Peyer's patch (tissue), 4 donors: ENCODE measurements around the gene KCTD2. TPM values are rescaled to one million over a fixed set of nuclear protein-coding genes. Genes with fewer than 3 reads are reported as not detected.

Experiments
- DNase-seq, 3 donors: peaks; one replicate each; pipeline ENCODE4 v3.0.0-alpha.2; 2017 to 2019
- H3K27ac ChIP-seq, 4 donors: fragments of 200-600 bp; sonication (generic); one replicate each; pipeline ENCODE4 v1.5.1; 2016 to 2019
- H3K27me3 ChIP-seq, 2 donors: fragments of 200-600 bp; sonication (generic); one replicate each; pipeline ENCODE4 v1.5.1; 2019
- H3K36me3 ChIP-seq, 3 donors: fragments of 200-600 bp; sonication (generic); one replicate each; pipeline ENCODE4 v1.5.1; 2016 to 2019
- H3K4me1 ChIP-seq, 4 donors: fragments of 200-600 bp; sonication (generic); one replicate each; pipeline ENCODE4 v1.5.1; 2016 to 2019
- H3K4me3 ChIP-seq, 4 donors: fragments of 200-600 bp; sonication (generic); 1 replicate in 3 of 4; 2 replicates in 1 of 4; pipeline ENCODE4 v1.5.1; 2016 to 2019; ENCODE audit warnings: mild to moderate bottlenecking in 1 of 4
- H3K9me3 ChIP-seq, 4 donors: fragments of 200-600 bp; sonication (generic); one replicate each; pipeline ENCODE4 v1.5.1; 2016 to 2019; ENCODE audit warnings: mild to moderate bottlenecking in 1 of 4
- POLR2A ChIP-seq, 2 donors: fragments of 450-650 bp; IDR thresholded peaks; one replicate each; pipeline ENCODE4 v1.5.1; 2017; ENCODE audit warnings: antibody characterized with exemption in 2 of 2, mild to moderate bottlenecking in 2 of 2, moderate library complexity in 2 of 2
- total RNA-seq, 4 donors: library from RNA; depleted of rRNA; stranded (reverse); fragments of >200 nt; gene quantifications; one replicate each; pipeline ENCODE4 v1.1.0, GENCODE V29; 2016
- TF ChIP-seq, protein P1 (sequence below), 6 experiments: fragments of 450-650 bp in 4 of 6; fragments of 200-600 bp in 2 of 6; sonication (generic) in 1 of 6; IDR thresholded peaks; one replicate each; pipeline ENCODE4 v1.5.1; 2017 to 2019; ENCODE audit warnings: antibody characterized with exemption in 6 of 6, mild to moderate bottlenecking in 3 of 6, moderate library complexity in 1 of 6

The KCTD2 gene
- total RNA-seq, 4 donors from 2014 or later: 14.9 to 23.5 (median 20.4) TPM

DNA sequence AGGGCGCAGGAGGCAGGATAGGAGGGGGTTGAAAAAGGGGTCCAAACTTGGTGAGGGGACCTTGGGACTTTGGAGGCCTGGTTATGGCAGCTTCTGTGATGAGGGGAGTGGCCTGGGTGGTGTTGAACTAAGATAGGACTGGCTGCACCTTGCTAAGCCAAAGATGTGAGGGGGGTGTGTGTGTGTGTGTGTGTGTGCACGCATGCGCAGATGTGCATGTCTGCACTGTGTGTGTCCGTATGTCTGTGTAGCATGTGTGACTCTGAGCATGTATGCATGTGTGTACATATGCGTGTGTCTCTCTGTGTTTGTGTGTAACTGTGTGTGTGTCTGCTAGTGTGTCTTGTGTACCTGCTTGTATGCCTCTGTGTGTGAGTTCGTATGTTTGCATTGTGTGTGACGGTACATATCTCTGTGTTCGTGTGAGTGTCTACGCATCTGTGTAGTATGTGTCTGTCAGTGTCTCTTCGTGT lies 44.9 kb downstream of the KCTD2 start:
- no peaks in the 10 kb centered on the region for H3K9me3 ChIP-seq
- peak overlapping the region in 2 of 4 donors; percentile 30 to 33 for H3K4me3 ChIP-seq
- H3K27ac ChIP-seq: peak overlapping the region in 3 of 4 donors; percentile 83 to 100 (median 95)

DNA sequence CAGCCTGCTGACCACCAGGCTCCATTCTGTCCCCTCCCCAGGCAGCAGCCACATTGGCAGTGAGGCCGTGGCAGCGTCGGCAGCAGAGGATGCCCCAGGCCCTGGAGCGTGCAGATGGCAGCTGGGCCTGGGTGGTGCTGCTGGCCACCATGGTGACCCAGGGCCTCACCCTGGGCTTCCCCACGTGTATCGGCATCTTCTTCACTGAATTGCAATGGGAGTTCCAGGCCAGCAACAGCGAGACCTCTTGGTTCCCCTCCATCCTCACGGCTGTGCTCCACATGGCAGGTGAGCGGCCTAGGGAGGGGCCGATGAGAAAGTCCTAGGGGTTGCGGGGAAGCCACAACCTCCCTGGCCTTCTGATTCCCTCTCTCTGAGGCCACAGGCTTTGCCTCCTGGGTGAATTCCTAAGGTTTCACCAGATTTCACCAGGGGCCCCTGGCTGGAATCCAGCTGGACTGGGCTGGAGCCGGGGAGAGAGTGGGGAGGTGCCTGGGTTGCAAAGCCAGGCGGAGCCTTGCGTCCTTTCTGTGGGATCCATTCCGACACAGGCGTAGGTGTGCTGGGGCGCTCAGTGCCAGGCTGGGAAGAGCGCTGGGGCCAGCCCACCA lies 46.6 kb downstream of the KCTD2 start:
- TF ChIP-seq POLR2A (IDR thresholded peaks at IDR 0.05): no peak
- TF ChIP-seq, protein P1, sequence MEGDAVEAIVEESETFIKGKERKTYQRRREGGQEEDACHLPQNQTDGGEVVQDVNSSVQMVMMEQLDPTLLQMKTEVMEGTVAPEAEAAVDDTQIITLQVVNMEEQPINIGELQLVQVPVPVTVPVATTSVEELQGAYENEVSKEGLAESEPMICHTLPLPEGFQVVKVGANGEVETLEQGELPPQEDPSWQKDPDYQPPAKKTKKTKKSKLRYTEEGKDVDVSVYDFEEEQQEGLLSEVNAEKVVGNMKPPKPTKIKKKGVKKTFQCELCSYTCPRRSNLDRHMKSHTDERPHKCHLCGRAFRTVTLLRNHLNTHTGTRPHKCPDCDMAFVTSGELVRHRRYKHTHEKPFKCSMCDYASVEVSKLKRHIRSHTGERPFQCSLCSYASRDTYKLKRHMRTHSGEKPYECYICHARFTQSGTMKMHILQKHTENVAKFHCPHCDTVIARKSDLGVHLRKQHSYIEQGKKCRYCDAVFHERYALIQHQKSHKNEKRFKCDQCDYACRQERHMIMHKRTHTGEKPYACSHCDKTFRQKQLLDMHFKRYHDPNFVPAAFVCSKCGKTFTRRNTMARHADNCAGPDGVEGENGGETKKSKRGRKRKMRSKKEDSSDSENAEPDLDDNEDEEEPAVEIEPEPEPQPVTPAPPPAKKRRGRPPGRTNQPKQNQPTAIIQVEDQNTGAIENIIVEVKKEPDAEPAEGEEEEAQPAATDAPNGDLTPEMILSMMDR (IDR thresholded peaks at IDR 0.05): no peak
- H3K4me3 ChIP-seq: no peak overlapping the region
- H3K36me3 ChIP-seq: peaks cover 0 to 10% (median 0%) of the 10 kb centered on the region in 3 donors
- H3K4me1 ChIP-seq: peaks cover 0 to 73% (median 4%) of the 10 kb centered on the region in 4 donors
- no peak for DNase-seq
- peak overlapping the region in 3 of 4 donors; percentile 40 to 100 (median 95) for H3K27ac ChIP-seq
- H3K27me3 ChIP-seq: no peaks in the 10 kb centered on the region
- H3K9me3 ChIP-seq: no peaks in the 10 kb centered on the region

More for the DNA sequence above, 44.9 kb downstream of the KCTD2 start:
- TF ChIP-seq POLR2A (IDR thresholded peaks at IDR 0.05): peak in 1 of 2 donors; percentile 50
- TF ChIP-seq, protein P1 (IDR thresholded peaks at IDR 0.05): no peak
- DNase-seq: peak in 2 of 3 donors; percentile 73 to 79
- no peaks in the 10 kb centered on the region for H3K36me3 ChIP-seq
- H3K27me3 ChIP-seq: no peaks in the 10 kb centered on the region
- peaks cover 0 to 79% (median 10%) of the 10 kb centered on the region in 4 donors for H3K4me1 ChIP-seq

DNA sequence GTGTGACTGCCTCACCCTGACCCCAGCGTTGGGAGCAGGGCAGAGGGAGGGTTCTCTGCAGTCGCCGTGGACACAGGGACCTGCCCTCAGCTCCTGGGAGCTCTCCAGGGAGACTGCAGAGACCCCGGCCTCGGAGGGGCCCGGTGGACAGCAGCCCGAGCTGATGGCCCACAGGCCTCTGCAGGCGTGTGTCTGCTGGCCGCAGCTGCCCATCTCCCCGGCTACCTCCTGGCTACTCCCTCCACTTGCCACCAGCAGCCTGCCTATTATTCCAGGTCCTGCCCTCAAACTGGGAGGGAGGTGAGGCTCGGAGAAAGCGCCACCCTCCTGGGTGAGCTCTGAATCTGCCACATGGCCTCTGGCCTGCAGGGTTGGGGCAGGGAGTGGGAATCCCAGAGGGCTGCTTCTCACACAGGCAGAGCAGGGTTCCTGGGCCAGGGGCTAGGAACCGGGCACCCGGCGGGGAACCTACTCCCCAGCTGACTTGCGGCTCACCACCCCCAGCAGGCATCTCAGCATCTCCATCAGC lies 47.9 kb downstream of the KCTD2 start:
- peaks cover 0 to 22% (median 0%) of the 10 kb centered on the region in 3 donors for H3K36me3 ChIP-seq
- DNase-seq: peak in 1 of 3 donors; percentile 55
- no peaks in the 10 kb centered on the region for H3K27me3 ChIP-seq
- no peaks in the 10 kb centered on the region for H3K9me3 ChIP-seq
- TF ChIP-seq, protein P1 (IDR thresholded peaks at IDR 0.05): no peak
- TF ChIP-seq POLR2A (IDR thresholded peaks at IDR 0.05): no peak
- H3K27ac ChIP-seq: peak overlapping the region in 3 of 4 donors; percentile 74 to 89 (median 74)
- no peak overlapping the region for H3K4me3 ChIP-seq
- H3K4me1 ChIP-seq: peaks cover 0 to 65% (median 3%) of the 10 kb centered on the region in 4 donors

DNA sequence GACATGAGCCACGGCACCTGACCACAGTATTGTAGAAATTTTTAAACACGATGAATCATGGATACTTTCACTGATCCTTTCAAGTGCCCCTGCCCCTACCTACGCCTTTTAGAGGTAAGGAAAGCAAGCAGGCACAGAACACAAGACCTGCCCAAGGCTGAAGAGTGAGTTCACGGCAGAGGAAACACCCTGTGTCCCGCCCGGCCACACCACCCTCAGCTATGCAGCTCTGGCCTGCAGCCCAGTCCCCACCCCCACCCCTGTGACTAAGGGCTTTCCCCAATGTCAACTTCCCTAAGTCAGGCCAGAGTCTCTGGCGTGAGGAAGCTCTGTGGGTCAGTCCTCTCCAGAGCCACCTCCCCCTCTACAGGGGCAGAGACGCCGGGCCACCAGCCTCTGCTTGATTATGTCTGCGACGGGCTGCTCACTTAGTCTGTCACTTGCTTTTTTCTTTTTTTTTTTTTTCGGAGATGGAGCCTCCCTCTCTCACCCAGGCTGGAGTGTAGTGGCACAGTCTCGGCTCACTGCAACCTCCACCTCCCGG lies 49.1 kb downstream of the KCTD2 start:
- Histone ChIP-seq H3K27ac (peak overlapping the region in 3 of 4 donors; percentile 74 to 89 (median 74)), H3K27me3 (no peaks in the 10 kb centered on the region), H3K4me1 (peaks cover 0 to 53% (median 2%) of the 10 kb centered on the region in 4 donors), H3K4me3 (no peak overlapping the region), H3K36me3 (peaks cover 0 to 30% (median 0%) of the 10 kb centered on the region in 3 donors), H3K9me3 (no peaks in the 10 kb centered on the region)
- TF ChIP-seq, protein P1 (IDR thresholded peaks at IDR 0.05): no peak
- TF ChIP-seq POLR2A (IDR thresholded peaks at IDR 0.05): peak in 1 of 2 donors; percentile 63
- peak in 2 of 3 donors; percentile 89 to 95 for DNase-seq

DNA sequence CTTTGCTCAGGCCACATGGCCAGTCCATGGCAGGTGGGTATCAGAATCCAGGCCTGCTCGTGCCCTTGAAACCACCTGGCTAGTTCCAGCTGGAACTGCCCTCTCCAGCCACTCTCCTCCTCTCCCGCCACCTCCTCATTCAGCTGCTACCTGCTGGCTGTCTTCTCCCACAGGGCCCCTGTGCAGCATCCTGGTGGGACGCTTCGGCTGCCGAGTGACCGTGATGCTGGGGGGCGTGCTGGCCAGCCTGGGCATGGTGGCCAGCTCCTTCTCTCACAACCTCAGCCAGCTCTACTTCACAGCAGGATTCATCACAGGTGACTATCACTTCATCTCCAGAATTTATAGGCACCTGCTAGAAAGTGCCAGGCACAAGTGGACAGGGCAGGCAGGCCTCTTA lies 50.8 kb downstream of the KCTD2 start:
- Histone ChIP-seq H3K9me3 (no peaks in the 10 kb centered on the region), H3K27me3 (no peaks in the 10 kb centered on the region), H3K4me3 (no peak overlapping the region), H3K27ac (no peak overlapping the region), H3K4me1 (peaks cover 0 to 38% (median 0%) of the 10 kb centered on the region in 4 donors), H3K36me3 (peaks cover 0 to 30% (median 0%) of the 10 kb centered on the region in 3 donors)
- TF ChIP-seq POLR2A (IDR thresholded peaks at IDR 0.05): no peak
- TF ChIP-seq, protein P1 (IDR thresholded peaks at IDR 0.05): no peak
- no peak for DNase-seq
